Natural killer cell treated with Interleukin-12 subunit alpha and Interleukin-12 subunit beta and Interleukin-15 and Interleukin-18, amount 100 ng/mL, for 72 hours (primary cell): ENCODE results near the gene ZFTA. TPM values are rescaled to one million over a fixed set of nuclear protein-coding genes. Genes with fewer than 3 reads are reported as not detected.
"Not testable (repeated sequence)": the region's sequence is repeated elsewhere in the genome, so short reads cannot be mapped to it uniquely, and the experiment has no call there.

Source experiments
- ATAC-seq, 2 donors: fragments of 150-1000 bp; cut with Tn5 transposase in 1 of 2; sonication (Bioruptor Pico), chemical (Tn5 transposase) in 1 of 2; 2 replicates each; pipeline ENCODE4 v1.10.0; 2021
- DNase-seq: peaks from one replicate; pipeline ENCODE4 v3.0.0; 2022; ENCODE audit warnings: low spot score
- H3K27ac Mint-ChIP-seq, 2 donors: 1 replicate in 1 of 2; 2 replicates in 1 of 2; pipeline ENCODE4 v1.8.0; 2022; ENCODE audit warnings: mixed read lengths in 2 of 2, mild to moderate bottlenecking in 1 of 2, moderate library complexity in 1 of 2
- H3K27me3 Mint-ChIP-seq, 2 donors: 1 replicate in 1 of 2; 2 replicates in 1 of 2; pipeline ENCODE4 v1.8.0; 2022; ENCODE audit warnings: mixed read lengths in 2 of 2
- H3K36me3 Mint-ChIP-seq: one replicate; pipeline ENCODE4 v1.8.0; 2022; ENCODE audit warnings: mixed read lengths
- H3K4me1 Mint-ChIP-seq, 2 donors: 1 replicate in 1 of 2; 2 replicates in 1 of 2; pipeline ENCODE4 v1.8.0; 2022; ENCODE audit warnings: low read depth in 2 of 2, mixed read lengths in 2 of 2, mild to moderate bottlenecking in 1 of 2
- H3K4me3 Mint-ChIP-seq: one replicate; pipeline ENCODE4 v1.8.0; 2022; ENCODE audit warnings: mixed read lengths
- H3K9me3 Mint-ChIP-seq: 2 replicates; pipeline ENCODE4 v1.8.0; 2022; ENCODE audit warnings: mixed read lengths
- total RNA-seq, 2 donors: library from RNA; stranded (reverse); gene quantifications; one replicate each; pipeline ENCODE4 v1.2.3, GENCODE V29; 2022

The ZFTA gene
- total RNA-seq, 2 donors from 2014 or later = 5.0 to 7.6 TPM

DNA sequence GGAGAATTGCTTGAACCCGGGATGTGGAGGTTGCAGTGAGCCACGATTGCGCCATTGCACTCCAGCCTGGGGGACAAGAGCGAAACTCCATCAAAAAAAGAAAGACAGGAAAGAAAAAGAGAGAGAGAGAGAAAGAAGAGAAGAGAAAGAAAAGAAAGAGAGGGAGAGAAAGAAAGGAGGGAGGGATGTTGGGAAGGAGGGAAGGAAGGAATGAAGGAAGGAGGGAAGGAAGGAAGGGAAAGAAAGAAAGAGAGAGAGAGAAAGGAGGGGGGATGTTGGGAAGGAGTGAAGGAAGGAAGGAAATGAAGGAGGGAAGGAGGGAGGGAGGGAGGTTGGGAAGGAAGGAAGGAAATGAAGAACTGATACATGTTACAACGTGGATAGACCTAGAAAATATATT is 32.3 kb upstream of the ZFTA start:
- Mint-ChIP-seq H3K36me3 (no peaks in the 10 kb centered on the region), H3K4me1 (no peaks in the 10 kb centered on the region), H3K4me3 (no peak overlapping the region), H3K27me3 (peaks cover 11 to 13% of the 10 kb centered on the region in 2 donors), H3K9me3 (no peaks in the 10 kb centered on the region), H3K27ac (no peak overlapping the region)
- DNase-seq (no peak), ATAC-seq (no peak)

GRCh38 chr11:63795066-63795465 is 26.5 kb upstream of the ZFTA start:
- Mint-ChIP-seq H3K9me3 (peaks cover 3% of the 10 kb centered on the region), H3K4me1 (no peaks in the 10 kb centered on the region), H3K4me3 (no peak overlapping the region), H3K27me3 (peaks cover under 1 to 3% of the 10 kb centered on the region in 2 donors), H3K27ac (no peak overlapping the region), H3K36me3 (peaks cover 11% of the 10 kb centered on the region)
- no peak for ATAC-seq
- DNase-seq = no peak

DNA sequence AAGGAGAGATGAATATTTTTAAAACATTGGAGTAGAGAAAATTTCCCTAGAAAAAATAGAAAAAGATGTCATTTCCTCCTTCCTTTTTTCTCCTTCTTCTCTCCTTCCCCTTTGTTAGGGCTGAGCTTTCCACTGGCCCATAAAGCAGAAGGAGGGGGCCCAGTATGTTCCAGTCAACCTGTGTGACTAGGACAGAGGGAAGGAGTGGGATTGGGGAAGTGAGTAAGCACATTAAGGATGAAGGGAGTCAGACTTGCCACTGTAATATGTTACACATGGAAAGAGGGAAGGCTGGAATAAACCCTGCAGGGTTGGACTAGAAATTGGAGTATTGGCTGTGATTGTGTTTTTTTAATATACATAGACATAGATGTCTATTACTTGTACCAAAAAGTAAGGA is 24.6 kb upstream of the ZFTA start:
- peaks cover 11% of the 10 kb centered on the region for H3K36me3 Mint-ChIP-seq
- ATAC-seq (no peak), DNase-seq (no peak)
- no peaks in the 10 kb centered on the region for H3K4me1 Mint-ChIP-seq
- H3K27me3 Mint-ChIP-seq = peaks cover 0 to 3% of the 10 kb centered on the region in 2 donors
- no peak overlapping the region for H3K4me3 Mint-ChIP-seq
- no peak overlapping the region for H3K27ac Mint-ChIP-seq
- peaks cover 3% of the 10 kb centered on the region for H3K9me3 Mint-ChIP-seq

- ATAC-seq (no peak), DNase-seq (no peak)
- H3K9me3 Mint-ChIP-seq = peaks cover 3% of the 10 kb centered on the region
- H3K4me3 Mint-ChIP-seq = no peak overlapping the region
- H3K4me1 Mint-ChIP-seq = no peaks in the 10 kb centered on the region
- H3K36me3 Mint-ChIP-seq = peaks cover 11% of the 10 kb centered on the region
- H3K27ac Mint-ChIP-seq = no peak overlapping the region
- peaks cover 0 to 3% of the 10 kb centered on the region in 2 donors for H3K27me3 Mint-ChIP-seq
These were observed 23.1 kb upstream of the ZFTA start for GRCh38 chr11:63791495-63792167.

DNA sequence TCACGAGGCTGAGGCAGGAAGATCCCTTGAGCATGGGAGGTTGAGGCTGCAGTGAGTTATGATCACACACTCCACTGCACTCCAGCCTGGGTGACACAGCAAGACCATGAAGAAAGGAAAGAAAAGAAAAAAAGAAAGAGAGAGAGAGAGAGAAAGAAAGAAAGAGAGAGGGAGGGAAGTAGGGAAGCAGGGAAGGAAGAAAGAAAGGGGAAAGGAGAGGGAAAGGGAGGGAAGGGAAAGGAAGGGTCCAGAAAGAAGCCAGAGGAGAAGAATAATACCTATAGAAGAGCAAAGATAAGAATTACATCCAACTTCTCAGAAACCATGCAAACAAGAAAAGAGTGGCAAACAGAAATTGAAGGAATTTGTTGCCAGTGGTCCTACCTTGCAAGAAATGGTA is 17.2 kb upstream of the ZFTA start:
- peaks cover 0 to 8% of the 10 kb centered on the region in 2 donors for H3K27me3 Mint-ChIP-seq
- no peak for ATAC-seq
- H3K36me3 Mint-ChIP-seq = no peaks in the 10 kb centered on the region
- H3K4me3 Mint-ChIP-seq = no peak overlapping the region
- H3K27ac Mint-ChIP-seq = no peak overlapping the region
- no peak for DNase-seq
- peaks cover 4 to 8% of the 10 kb centered on the region in 2 donors for H3K4me1 Mint-ChIP-seq
- H3K9me3 Mint-ChIP-seq = no peaks in the 10 kb centered on the region

DNA sequence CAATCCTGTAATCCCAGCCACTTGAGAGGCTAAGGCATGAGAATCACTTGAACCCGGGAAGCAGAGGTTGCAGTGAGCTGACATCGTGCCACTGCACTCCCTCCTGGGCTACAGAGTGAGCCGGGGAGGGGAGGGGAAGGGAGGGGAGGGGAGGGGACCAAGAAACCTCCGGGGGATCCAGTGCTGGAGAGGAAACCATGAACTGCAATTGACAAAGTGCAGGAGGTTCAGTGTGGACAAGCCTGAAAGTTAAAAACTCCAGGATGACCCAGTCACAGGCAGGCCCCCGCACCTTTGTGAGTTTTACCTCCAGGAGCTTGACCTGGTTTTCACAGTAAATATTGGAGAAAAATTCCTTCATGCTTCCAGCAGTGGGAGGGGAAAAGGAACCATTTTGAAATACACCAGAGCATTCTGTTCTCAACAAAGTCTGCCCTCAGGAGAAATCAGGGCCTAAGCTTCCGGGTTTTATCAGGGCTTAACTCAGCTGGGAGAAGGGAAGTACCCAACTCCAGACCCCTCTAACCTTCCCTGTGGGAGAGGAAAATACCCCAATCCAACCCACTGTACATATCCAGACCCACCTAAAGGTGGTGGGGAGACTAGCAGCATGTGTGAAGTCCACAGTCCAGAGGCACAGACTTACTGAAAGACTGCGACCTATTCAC is 15.5 kb upstream of the ZFTA start:
- no peak overlapping the region for H3K4me3 Mint-ChIP-seq
- ATAC-seq (no peak), DNase-seq (no peak)
- H3K27me3 Mint-ChIP-seq = peaks cover 0 to 8% of the 10 kb centered on the region in 2 donors
- H3K36me3 Mint-ChIP-seq = no peaks in the 10 kb centered on the region
- no peaks in the 10 kb centered on the region for H3K9me3 Mint-ChIP-seq
- no peak overlapping the region for H3K27ac Mint-ChIP-seq
- H3K4me1 Mint-ChIP-seq = peaks cover 4 to 8% of the 10 kb centered on the region in 2 donors

GRCh38 chr11:63782749-63783148 is 14.2 kb upstream of the ZFTA start:
- Mint-ChIP-seq H3K27me3 (peaks cover 0 to 14% of the 10 kb centered on the region in 2 donors), H3K27ac (no peak overlapping the region), H3K9me3 (no peaks in the 10 kb centered on the region), H3K4me3 (no peak overlapping the region), H3K36me3 (no peaks in the 10 kb centered on the region), H3K4me1 (peaks cover 4 to 8% of the 10 kb centered on the region in 2 donors)
- ATAC-seq (no peak), DNase-seq (no peak)

GRCh38 chr11:63779039-63779438 is 10.5 kb upstream of the ZFTA start:
- DNase-seq = no peak
- H3K27ac Mint-ChIP-seq = no peak overlapping the region
- no peaks in the 10 kb centered on the region for H3K36me3 Mint-ChIP-seq
- H3K4me1 Mint-ChIP-seq = no peaks in the 10 kb centered on the region
- no peak overlapping the region for H3K4me3 Mint-ChIP-seq
- peaks cover 5% of the 10 kb centered on the region in 2 donors for H3K27me3 Mint-ChIP-seq
- no peak for ATAC-seq
- H3K9me3 Mint-ChIP-seq = no peaks in the 10 kb centered on the region

DNA sequence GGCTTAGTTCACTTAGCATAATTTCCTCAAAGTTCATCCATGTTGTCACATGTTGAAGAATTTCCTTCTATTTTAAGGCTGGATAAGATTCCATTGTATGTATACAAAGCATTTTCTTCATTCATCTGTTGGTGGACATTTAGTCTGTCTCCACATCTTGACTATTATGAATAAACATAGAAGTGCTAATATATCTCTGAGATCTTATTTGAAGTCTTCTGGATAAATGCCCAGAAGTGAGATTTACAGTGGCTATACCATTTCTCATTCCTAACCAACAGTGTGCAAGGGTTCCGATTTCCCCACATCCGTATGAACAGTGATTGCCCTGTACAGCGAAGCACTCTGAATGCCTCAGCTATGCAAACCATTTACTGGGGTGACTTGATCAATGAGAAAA is 6.6 kb upstream of the ZFTA start:
- ATAC-seq (no peak), DNase-seq (no peak)
- Mint-ChIP-seq H3K36me3 (no peaks in the 10 kb centered on the region), H3K9me3 (no peaks in the 10 kb centered on the region), H3K4me1 (no peaks in the 10 kb centered on the region), H3K4me3 (no peak overlapping the region), H3K27ac (no peak overlapping the region), H3K27me3 (peaks cover 19 to 21% of the 10 kb centered on the region in 2 donors)

DNA sequence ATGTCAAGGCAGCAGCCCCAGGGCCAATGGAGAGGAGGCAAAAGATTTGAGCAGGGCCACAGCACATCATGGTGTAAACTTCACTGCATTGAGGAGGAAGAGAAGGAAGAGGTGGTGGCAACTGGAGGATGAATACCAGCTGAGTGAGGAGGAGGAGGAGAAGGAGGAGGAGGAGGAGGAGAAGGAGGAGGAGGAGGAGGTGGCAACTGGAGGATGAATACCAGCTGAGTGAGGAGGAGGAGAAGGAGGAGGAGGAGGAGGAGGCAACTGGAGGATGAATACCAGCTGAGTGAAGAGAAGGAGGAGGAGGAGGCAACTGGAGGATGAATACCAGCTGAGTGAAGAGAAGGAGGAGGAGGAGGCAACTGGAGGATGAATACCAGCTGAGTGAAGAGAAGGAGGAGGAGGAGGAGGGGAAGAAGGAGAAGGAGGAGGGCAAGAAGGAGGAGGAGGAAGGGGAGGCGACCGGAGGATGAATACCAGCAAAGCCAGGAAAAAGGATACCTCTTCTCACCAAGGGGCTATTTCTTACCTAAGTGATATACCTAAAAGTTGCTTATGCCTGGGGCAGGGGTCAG is 3.3 kb upstream of the ZFTA start:
- H3K4me1 Mint-ChIP-seq, ATAC-seq, DNase-seq, H3K9me3 Mint-ChIP-seq, H3K4me3 Mint-ChIP-seq, H3K36me3 Mint-ChIP-seq, H3K27ac Mint-ChIP-seq: not testable (repeated sequence)
- peaks cover 15 to 20% of the 10 kb centered on the region in 2 donors for H3K27me3 Mint-ChIP-seq

- Mint-ChIP-seq H3K36me3 (no peaks in the 10 kb centered on the region), H3K27ac (no peak overlapping the region), H3K4me1 (peaks cover 7 to 8% of the 10 kb centered on the region in 2 donors), H3K27me3 (peaks cover 15 to 18% of the 10 kb centered on the region in 2 donors), H3K9me3 (no peaks in the 10 kb centered on the region), H3K4me3 (no peak overlapping the region)
- ATAC-seq (no peak), DNase-seq (no peak)
These were observed 2.2 kb upstream of the ZFTA start for GRCh38 chr11:63770763-63771162.

GRCh38 chr11:63769714-63770455 is 1.3 kb upstream of the ZFTA start:
- no peaks in the 10 kb centered on the region for H3K36me3 Mint-ChIP-seq

DNA sequence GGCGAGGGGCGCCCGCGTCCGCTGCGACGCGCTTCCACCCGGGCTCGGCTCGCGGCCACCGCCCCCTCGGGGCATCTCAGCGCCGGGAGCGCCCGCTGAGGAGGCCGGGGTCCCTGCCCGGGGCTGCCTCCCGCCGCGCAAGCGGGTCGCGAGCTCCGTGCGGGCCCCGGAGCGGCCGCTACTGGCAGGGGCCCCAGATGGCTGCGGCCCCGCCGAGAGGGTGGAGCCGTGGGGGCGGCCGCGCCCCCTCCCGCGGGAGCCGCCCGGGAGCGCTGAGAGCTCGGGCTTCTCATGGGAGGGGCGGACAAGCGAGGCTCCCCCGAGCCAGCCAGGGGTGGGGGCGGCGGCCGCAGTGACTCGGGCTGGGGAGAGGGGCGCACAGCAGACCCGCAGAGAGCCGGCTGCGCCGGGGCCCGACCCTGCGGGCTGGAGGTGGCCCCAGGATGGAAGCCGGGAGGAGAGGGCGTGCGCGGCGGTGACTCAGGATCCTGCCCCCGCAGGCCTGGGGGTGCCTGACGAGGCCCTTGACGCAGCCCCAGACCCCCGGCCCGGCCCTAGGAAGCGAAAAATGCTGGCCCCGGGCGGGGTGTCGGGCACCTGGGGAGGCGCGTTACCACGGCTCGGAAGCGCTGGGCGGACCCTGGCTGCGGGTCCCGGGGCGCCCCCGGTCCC is 603 bp upstream of the ZFTA start:
- Mint-ChIP-seq H3K9me3 (no peaks in the 10 kb centered on the region), H3K4me3 (no peak overlapping the region), H3K27me3 (peaks cover 15% of the 10 kb centered on the region in 2 donors), H3K4me1 (peaks cover 7 to 8% of the 10 kb centered on the region in 2 donors), H3K36me3 (no peaks in the 10 kb centered on the region), H3K27ac (no peak overlapping the region)
- peak; percentile 58 to 73 for ATAC-seq
- DNase-seq = no peak

More at GRCh38 chr11:63769714-63770455, 1.3 kb upstream of the ZFTA start:
- Mint-ChIP-seq H3K4me1 (peaks cover 7 to 8% of the 10 kb centered on the region in 2 donors), H3K9me3 (no peaks in the 10 kb centered on the region), H3K27ac (no peak overlapping the region), H3K27me3 (peaks cover 15 to 16% of the 10 kb centered on the region in 2 donors), H3K4me3 (peak overlapping the region; percentile 36)
- DNase-seq (no peak), ATAC-seq (no peak)
